ENCODE data around the gene COL8A1. TPM values are rescaled to one million over a fixed set of nuclear protein-coding genes. Genes with fewer than 3 reads are reported as not detected.
A peak's percentile ranks its signal among the peaks of the same experiment; 100 is the strongest.

COL8A1 gene
- total and polyA plus RNA-seq, 10 of the 15 experiments (the other 5 are each of a cell fraction or from before 2014, with no cell fraction given): 0.04 to 0.73 (median 0.10) TPM; not detected in 5

- CTCF ChIA-PET: interaction anchor here (0.6 to 4.5 kb wide), 11 partner anchors 19 to 869 kb away, joined by 3 to 78 read pairs (median 3); no protein-coding TSS in a partner anchor
These were observed 48.1 kb downstream of the COL8A1 start for GRCh38 chr3:99686469-99686868.

GRCh38 chr3:99686955-99687612 is 48.7 kb downstream of the COL8A1 start:
- intact Hi-C loops (cut with micrococcal nuclease; ENCODE audit: unreplicated experiment): loop anchor here (2.0 to 10.0 kb wide), 5 partner anchors 135 to 870 kb away; no protein-coding TSS in a partner anchor
- Histone ChIP-seq H4K20me1 (ENCODE audit: control insufficient read depth, insufficient read depth) (no peaks in the 10 kb centered on the region), H3K27ac (ENCODE audit: control insufficient read depth, insufficient read depth) (no peak overlapping the region), H2AFZ (ENCODE audit: control insufficient read depth, low read depth, low read length) (no peak overlapping the region), H3K4me1 (ENCODE audit: control insufficient read depth, insufficient read depth, low read length) (no peaks in the 10 kb centered on the region), H3K9me3 (replicated peaks; ENCODE audit: control insufficient read depth, insufficient read depth, low read length) (no peaks in the 10 kb centered on the region), H3K27me3 (replicated peaks in 1 of 2; ENCODE audit: control insufficient read depth in 2 of 2, insufficient read depth in 2 of 2, low read length in 1 of 2) (no peaks in the 10 kb centered on the region; a peak in 1 of 4 replicates), H3K4me2 (ENCODE audit: control insufficient read depth, insufficient read depth) (no peak overlapping the region), H3K4me3 (no peak overlapping the region), H3K79me2 (ENCODE audit: control insufficient read depth, insufficient read depth, low read length) (no peaks in the 10 kb centered on the region), H3K36me3 (ENCODE audit: control insufficient read depth in 2 of 2, insufficient read depth in 2 of 2, low read length in 1 of 2) (no peaks in the 10 kb centered on the region), H3K9ac (ENCODE audit: control insufficient read depth, insufficient read depth, low read length) (no peak overlapping the region)
- ATAC-seq (peak; percentile 85), FAIRE-seq (peak; percentile 80), DNase-seq (ENCODE audit: low read depth, low spot score) (no peak)
- no TSS peak for BruUV-seq (replicated peaks)
- in situ Hi-C loops (cut with MboI): loop anchor here (10.0 kb wide), 1 partner anchor 662 kb away; no protein-coding TSS in a partner anchor
- POLR2A ChIA-PET: no interaction called here
- RAD21 ChIA-PET (ENCODE audit: unreplicated experiment): interaction anchor here (1.0 to 1.4 kb wide), 4 partner anchors 18 to 664 kb away, joined by 3 to 9 read pairs (median 4); no protein-coding TSS in a partner anchor
- CTCF ChIA-PET: interaction anchor here (0.8 to 4.5 kb wide), 27 partner anchors 11 to 870 kb away, joined by 3 to 78 read pairs (median 3); no protein-coding TSS in a partner anchor
- TF ChIP-seq YY1 (IDR thresholded peaks at IDR 0.05; ENCODE audit: low read depth, low read length) (peak; percentile 63; the same call in 1 of the 2 replicates), SIX5 (IDR thresholded peaks at IDR 0.05; ENCODE audit: low read depth, low read length, severe bottlenecking) (no peak), CTCF (IDR thresholded peaks at IDR 0.05 in 2 of 3, conservative IDR thresholded peaks at IDR 0.05 in 1 of 3; ENCODE audit: control insufficient read depth in 2 of 3, extremely low read depth in 1 of 3, insufficient read depth in 1 of 3, low read depth in 3 of 3, low read length in 3 of 3) (peak; percentile 68 to 73 (median 70)), RAD21 (IDR thresholded peaks at IDR 0.05; ENCODE audit: insufficient read depth, low read depth, low read length) (peak; percentile 84), NBN (IDR thresholded peaks at IDR 0.05) (no peak), SMC3 (IDR thresholded peaks at IDR 0.05; ENCODE audit: borderline replicate concordance, low read length) (peak; percentile 77)
- 17% methylated on average over 8 of the region's 8 CpGs for WGBS (ENCODE audit: insufficient coverage, insufficient replicate concordance, low lambda C conversion rate, missing lambda C conversion rate)
- SMC1A ChIA-PET (ENCODE audit: uncharacterized antibody, unreplicated experiment): interaction anchor here (0.8 to 2.0 kb wide), 14 partner anchors 11 to 672 kb away, joined by 3 to 12 read pairs (median 4); no protein-coding TSS in a partner anchor

More at GRCh38 chr3:99686469-99686868, 48.1 kb downstream of the COL8A1 start:
- Histone ChIP-seq H3K27me3 (replicated peaks in 1 of 2; ENCODE audit: control insufficient read depth in 2 of 2, insufficient read depth in 2 of 2, low read length in 1 of 2) (no peaks in the 10 kb centered on the region; a peak in 1 of 4 replicates), H3K9me3 (replicated peaks; ENCODE audit: control insufficient read depth, insufficient read depth, low read length) (no peaks in the 10 kb centered on the region), H3K4me1 (ENCODE audit: control insufficient read depth, insufficient read depth, low read length) (no peaks in the 10 kb centered on the region), H4K20me1 (ENCODE audit: control insufficient read depth, insufficient read depth) (no peaks in the 10 kb centered on the region), H3K4me2 (ENCODE audit: control insufficient read depth, insufficient read depth) (no peak overlapping the region), H3K79me2 (ENCODE audit: control insufficient read depth, insufficient read depth, low read length) (no peaks in the 10 kb centered on the region), H3K9ac (ENCODE audit: control insufficient read depth, insufficient read depth, low read length) (no peak overlapping the region), H2AFZ (ENCODE audit: control insufficient read depth, low read depth, low read length) (no peak overlapping the region), H3K36me3 (ENCODE audit: control insufficient read depth in 2 of 2, insufficient read depth in 2 of 2, low read length in 1 of 2) (no peaks in the 10 kb centered on the region), H3K4me3 (no peak overlapping the region), H3K27ac (ENCODE audit: control insufficient read depth, insufficient read depth) (no peak overlapping the region)
- ChIA-PET SMC1A (ENCODE audit: uncharacterized antibody, unreplicated experiment) (interaction anchor here (1.0 to 2.1 kb wide), 3 partner anchors 11 to 187 kb away, joined by 4 to 6 read pairs (median 5); no protein-coding TSS in a partner anchor), RAD21 (ENCODE audit: unreplicated experiment) (interaction anchor here (1.3 kb wide), 1 partner anchor 860 kb away, joined by 3 read pairs; no protein-coding TSS in a partner anchor), POLR2A (no interaction called here)
- no TSS peak for BruUV-seq (replicated peaks)
- in situ Hi-C loops (cut with MboI): loop anchor here (10.0 kb wide), 1 partner anchor 662 kb away; no protein-coding TSS in a partner anchor
- TF ChIP-seq SUPT20H (IDR thresholded peaks at IDR 0.05; ENCODE audit: borderline replicate concordance, control insufficient read depth, low read depth, low read length): no peak
- intact Hi-C loops (cut with micrococcal nuclease; ENCODE audit: unreplicated experiment): loop anchor here (2.0 to 10.0 kb wide), 5 partner anchors 134 to 870 kb away; no protein-coding TSS in a partner anchor
- ATAC-seq (peak; percentile 20; the same call in 2 of the 3 replicates), FAIRE-seq (no peak), DNase-seq (ENCODE audit: low read depth, low spot score) (no peak)
- 0% methylated on average over 1 of the region's 1 CpG for WGBS (ENCODE audit: insufficient coverage, insufficient replicate concordance, low lambda C conversion rate, missing lambda C conversion rate)

Data from GM12878 (cell line).